ENCODE measurements around the gene BCL2. TPM values are rescaled to one million over a fixed set of nuclear protein-coding genes. Genes with fewer than 3 reads are reported as not detected.

BCL2 gene
- total RNA-seq, 2 donors from 2014 or later: 13.9 to 16.4 TPM

DNA sequence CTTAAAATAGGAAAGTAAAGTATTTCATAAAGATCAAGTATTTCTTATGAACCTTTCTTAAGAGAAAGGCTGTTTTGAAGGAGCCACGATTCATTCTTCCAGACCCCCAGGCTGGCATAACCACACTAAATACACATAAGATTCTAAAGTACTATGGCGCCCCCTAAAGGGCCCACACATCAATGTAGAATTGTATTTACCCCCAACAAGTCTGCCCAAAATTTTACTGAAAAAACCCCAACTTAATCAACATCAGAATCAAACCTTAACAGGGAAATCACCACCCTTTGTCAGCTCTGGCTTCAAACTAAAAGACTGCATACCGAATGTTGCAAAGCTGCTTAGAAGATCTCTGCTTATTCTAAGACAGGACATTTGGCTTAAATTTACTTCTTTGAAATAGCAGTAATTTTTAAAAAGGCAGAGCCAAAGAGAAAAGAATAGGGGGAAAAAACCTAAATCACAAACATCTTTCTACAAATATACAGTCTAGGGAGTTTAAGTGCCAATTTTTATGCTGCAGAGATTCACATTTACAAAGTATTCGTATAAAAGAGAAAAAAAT, 20.4 kb upstream of the BCL2 start:
- Histone ChIP-seq H3K27me3 (no peaks in the 10 kb centered on the region), H3K4me1 (no peaks in the 10 kb centered on the region), H3K36me3 (no peaks in the 10 kb centered on the region), H3K27ac (no peak overlapping the region), H3K9me3 (no peaks in the 10 kb centered on the region), H3K4me3 (no peak overlapping the region), H3K9ac (ENCODE audit: low read depth in 2 of 2, low read length in 2 of 2) (no peak overlapping the region)
- DNase-seq: no peak
- TF ChIP-seq, protein P1, sequence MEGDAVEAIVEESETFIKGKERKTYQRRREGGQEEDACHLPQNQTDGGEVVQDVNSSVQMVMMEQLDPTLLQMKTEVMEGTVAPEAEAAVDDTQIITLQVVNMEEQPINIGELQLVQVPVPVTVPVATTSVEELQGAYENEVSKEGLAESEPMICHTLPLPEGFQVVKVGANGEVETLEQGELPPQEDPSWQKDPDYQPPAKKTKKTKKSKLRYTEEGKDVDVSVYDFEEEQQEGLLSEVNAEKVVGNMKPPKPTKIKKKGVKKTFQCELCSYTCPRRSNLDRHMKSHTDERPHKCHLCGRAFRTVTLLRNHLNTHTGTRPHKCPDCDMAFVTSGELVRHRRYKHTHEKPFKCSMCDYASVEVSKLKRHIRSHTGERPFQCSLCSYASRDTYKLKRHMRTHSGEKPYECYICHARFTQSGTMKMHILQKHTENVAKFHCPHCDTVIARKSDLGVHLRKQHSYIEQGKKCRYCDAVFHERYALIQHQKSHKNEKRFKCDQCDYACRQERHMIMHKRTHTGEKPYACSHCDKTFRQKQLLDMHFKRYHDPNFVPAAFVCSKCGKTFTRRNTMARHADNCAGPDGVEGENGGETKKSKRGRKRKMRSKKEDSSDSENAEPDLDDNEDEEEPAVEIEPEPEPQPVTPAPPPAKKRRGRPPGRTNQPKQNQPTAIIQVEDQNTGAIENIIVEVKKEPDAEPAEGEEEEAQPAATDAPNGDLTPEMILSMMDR (IDR thresholded peaks at IDR 0.05): peak; percentile 45
- intact Hi-C loops (cut with DNase I): loop anchor here (10.0 kb wide), 2 partner anchors 95 to 165 kb away; no protein-coding TSS in a partner anchor

DNA sequence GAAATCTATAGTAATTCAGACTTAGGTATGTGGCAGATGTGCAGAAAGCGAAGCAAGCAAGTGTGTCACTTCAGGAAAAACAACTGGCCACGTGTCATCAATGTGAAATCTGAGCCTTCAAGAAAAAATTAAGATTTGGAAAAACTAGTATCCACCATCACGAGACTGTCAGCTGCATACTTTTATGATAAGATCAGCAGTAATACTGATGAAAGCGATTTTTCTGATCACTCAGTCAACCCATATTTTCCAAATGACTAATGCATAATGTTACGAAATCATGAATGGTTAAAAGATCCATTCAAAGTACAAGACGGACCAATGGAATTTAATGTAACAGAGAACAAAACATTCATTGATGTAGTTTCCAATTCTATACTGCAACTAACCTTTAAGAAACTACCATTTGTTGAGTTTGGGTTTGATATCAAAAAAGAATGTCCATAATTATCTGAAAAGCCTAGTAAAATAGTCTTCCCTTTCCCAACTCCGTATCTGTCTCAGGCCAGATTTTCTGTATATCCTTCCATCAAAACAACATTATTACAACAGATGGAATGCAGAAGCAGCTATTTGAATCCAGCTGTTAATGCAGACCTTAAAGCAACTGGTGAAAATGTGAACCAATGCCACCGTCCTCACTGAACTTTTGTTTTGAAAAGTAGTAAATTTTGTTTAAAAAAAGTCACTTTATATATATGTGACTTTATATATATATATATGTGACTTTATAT, 17.0 kb upstream of the BCL2 start:
- H3K36me3 ChIP-seq: no peaks in the 10 kb centered on the region
- no peak overlapping the region for H3K27ac ChIP-seq
- intact Hi-C loops (cut with DNase I): no loop called here
- H3K9ac ChIP-seq (ENCODE audit: low read depth in 2 of 2, low read length in 2 of 2): no peak overlapping the region
- no peaks in the 10 kb centered on the region for H3K27me3 ChIP-seq
- DNase-seq: no peak
- no peaks in the 10 kb centered on the region for H3K9me3 ChIP-seq
- H3K4me1 ChIP-seq: no peaks in the 10 kb centered on the region
- TF ChIP-seq, protein P1 (IDR thresholded peaks at IDR 0.05): no peak
- no peak overlapping the region for H3K4me3 ChIP-seq

DNA sequence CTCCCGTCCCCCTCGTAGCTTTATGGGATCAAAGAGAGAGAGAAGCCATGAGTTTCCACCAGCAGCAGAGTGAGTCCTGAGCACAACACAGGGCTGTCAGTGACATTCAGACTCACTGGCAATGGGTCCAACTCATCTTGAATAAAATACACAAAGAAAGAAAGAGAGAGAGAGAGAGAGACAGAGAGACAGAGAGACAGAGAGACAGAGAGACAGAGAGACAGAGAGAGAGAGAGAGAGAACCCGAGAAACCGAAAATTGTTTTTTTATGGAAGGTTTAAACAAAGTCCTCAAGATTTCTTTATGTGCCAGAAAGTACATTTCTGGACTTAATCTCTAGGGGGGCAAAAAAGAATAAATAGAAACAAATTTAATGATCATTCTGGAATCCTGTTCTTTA, 11.5 kb upstream of the BCL2 start:
- H3K27ac ChIP-seq: no peak overlapping the region
- no peaks in the 10 kb centered on the region for H3K4me1 ChIP-seq
- H3K36me3 ChIP-seq: no peaks in the 10 kb centered on the region
- no peak for DNase-seq
- no peaks in the 10 kb centered on the region for H3K9me3 ChIP-seq
- H3K4me3 ChIP-seq: no peak overlapping the region
- no peak overlapping the region for H3K9ac ChIP-seq (ENCODE audit: low read depth in 2 of 2, low read length in 2 of 2)
- intact Hi-C loops (cut with DNase I): no loop called here
- TF ChIP-seq, protein P1 (IDR thresholded peaks at IDR 0.05): no peak
- H3K27me3 ChIP-seq: no peaks in the 10 kb centered on the region

DNA sequence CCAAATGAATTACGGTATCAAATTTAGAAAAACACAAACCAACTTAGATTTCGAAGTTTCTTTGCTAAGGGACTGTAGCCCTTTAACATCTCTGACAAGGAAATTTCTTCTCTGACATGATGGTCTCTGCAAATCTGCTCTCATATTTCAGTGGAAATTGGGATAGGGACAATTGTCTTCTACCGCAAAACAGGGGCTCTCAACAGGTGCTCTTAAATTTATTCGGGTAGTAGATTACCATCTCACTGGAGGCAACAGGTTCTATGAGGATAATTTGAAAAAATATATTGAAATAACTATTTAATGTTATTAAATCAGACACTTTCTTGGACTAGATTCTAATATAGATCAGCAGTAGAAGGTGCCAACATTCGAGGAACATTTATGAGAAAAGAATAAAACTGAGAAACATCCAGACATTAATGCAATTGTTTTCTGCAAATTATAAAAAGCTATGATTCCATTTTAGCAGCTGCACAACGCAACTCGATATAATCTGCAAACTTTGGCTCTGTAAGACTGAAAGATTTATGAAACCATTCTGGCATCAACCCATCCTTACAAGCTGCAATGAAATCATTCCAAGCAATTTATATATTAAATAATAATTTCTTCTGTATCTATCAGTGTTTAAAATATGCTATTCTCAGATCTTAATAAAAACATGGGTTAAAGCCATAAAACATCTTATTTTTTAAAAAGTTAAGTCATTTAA, 10.0 kb upstream of the BCL2 start:
- intact Hi-C loops (cut with DNase I): no loop called here

DNA sequence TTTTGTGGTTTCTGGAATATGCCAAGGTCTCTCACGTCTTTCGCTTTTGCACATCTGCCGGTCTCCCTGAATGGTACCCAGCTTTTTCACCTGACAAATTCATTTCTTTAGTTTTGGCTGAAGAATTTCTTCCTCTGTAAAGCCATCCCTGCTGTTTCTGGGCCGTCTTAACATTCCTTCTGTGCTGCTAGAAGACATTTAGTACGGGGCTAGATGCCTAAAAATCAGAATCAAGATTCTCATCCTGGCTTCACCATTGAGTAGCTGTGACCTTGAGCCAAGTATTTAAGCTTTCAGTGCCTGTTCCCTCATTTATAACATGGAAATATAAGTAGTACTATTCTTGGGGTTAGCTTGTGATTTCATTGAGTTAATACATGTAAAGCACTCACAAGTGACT, 6.4 kb upstream of the BCL2 start:
- Histone ChIP-seq H3K4me1 (peaks cover 3% of the 10 kb centered on the region), H3K27ac (no peak overlapping the region), H3K4me3 (no peak overlapping the region), H3K9ac (ENCODE audit: low read depth in 2 of 2, low read length in 2 of 2) (no peak overlapping the region), H3K27me3 (no peaks in the 10 kb centered on the region), H3K36me3 (no peaks in the 10 kb centered on the region), H3K9me3 (no peaks in the 10 kb centered on the region)
- no peak for DNase-seq
- intact Hi-C loops (cut with DNase I): no loop called here
- TF ChIP-seq, protein P1 (IDR thresholded peaks at IDR 0.05): no peak

More for the DNA sequence above, 10.0 kb upstream of the BCL2 start:
- no peak for DNase-seq
- H3K36me3 ChIP-seq: no peaks in the 10 kb centered on the region
- TF ChIP-seq, protein P1 (IDR thresholded peaks at IDR 0.05): no peak
- no peaks in the 10 kb centered on the region for H3K4me1 ChIP-seq
- H3K9ac ChIP-seq (ENCODE audit: low read depth in 2 of 2, low read length in 2 of 2): no peak overlapping the region
- H3K4me3 ChIP-seq: no peak overlapping the region
- no peak overlapping the region for H3K27ac ChIP-seq
- no peaks in the 10 kb centered on the region for H3K9me3 ChIP-seq
- no peaks in the 10 kb centered on the region for H3K27me3 ChIP-seq

Data from colonic mucosa (tissue), 4 donors.